ENCODE data around the gene MILR1. TPM values are rescaled to one million over a fixed set of nuclear protein-coding genes. Genes with fewer than 3 reads are reported as not detected.

The MILR1 gene
- total RNA-seq, 1 donor from 2014 or later = 1.9 TPM

- Histone ChIP-seq H3K36me3 (ENCODE audit: insufficient read depth, low read length) (no peaks in the 10 kb centered on the region), H3K9ac (ENCODE audit: low read length) (no peak overlapping the region), H4K20me1 (ENCODE audit: insufficient read depth, low read length) (no peaks in the 10 kb centered on the region), H3K9me3 (ENCODE audit: insufficient read depth, low read depth, low read length) (no peaks in the 10 kb centered on the region), H3K27ac (ENCODE audit: low read depth, low read length) (no peak overlapping the region), H2AFZ (ENCODE audit: low read depth, low read length) (no peak overlapping the region), H3K27me3 (ENCODE audit: insufficient read depth, low read length) (no peaks in the 10 kb centered on the region), H3K4me2 (ENCODE audit: low read length) (no peak overlapping the region), H3K4me3 (ENCODE audit: insufficient read depth, low read depth, low read length) (no peak overlapping the region), H3K4me1 (ENCODE audit: insufficient read depth, low read length) (peaks cover 3% of the 10 kb centered on the region), H3K79me2 (ENCODE audit: insufficient read depth, low read length) (no peaks in the 10 kb centered on the region)
- no peak for DNase-seq (ENCODE audit: low read depth)
- Mint-ChIP-seq H3K4me1 (ENCODE audit: low read depth, unreplicated experiment) (peaks cover 6% of the 10 kb centered on the region), H3K27ac (ENCODE audit: unreplicated experiment) (no peak overlapping the region), H3K9me3 (ENCODE audit: unreplicated experiment) (no peaks in the 10 kb centered on the region), H3K4me3 (ENCODE audit: unreplicated experiment) (no peak overlapping the region), H3K27me3 (ENCODE audit: low read depth, unreplicated experiment) (no peaks in the 10 kb centered on the region), H3K36me3 (ENCODE audit: low read depth, unreplicated experiment) (no peaks in the 10 kb centered on the region)
- no peak for TF ChIP-seq EZH2 (IDR thresholded peaks at IDR 0.05; ENCODE audit: insufficient read depth, low read length)
- TF ChIP-seq, protein P1, sequence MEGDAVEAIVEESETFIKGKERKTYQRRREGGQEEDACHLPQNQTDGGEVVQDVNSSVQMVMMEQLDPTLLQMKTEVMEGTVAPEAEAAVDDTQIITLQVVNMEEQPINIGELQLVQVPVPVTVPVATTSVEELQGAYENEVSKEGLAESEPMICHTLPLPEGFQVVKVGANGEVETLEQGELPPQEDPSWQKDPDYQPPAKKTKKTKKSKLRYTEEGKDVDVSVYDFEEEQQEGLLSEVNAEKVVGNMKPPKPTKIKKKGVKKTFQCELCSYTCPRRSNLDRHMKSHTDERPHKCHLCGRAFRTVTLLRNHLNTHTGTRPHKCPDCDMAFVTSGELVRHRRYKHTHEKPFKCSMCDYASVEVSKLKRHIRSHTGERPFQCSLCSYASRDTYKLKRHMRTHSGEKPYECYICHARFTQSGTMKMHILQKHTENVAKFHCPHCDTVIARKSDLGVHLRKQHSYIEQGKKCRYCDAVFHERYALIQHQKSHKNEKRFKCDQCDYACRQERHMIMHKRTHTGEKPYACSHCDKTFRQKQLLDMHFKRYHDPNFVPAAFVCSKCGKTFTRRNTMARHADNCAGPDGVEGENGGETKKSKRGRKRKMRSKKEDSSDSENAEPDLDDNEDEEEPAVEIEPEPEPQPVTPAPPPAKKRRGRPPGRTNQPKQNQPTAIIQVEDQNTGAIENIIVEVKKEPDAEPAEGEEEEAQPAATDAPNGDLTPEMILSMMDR (IDR thresholded peaks at IDR 0.05; ENCODE audit: insufficient read depth, low read depth, low read length) = no peak
- no peak for FAIRE-seq
Measured at GRCh38 chr17:64447526-64447925, 1.4 kb upstream of the MILR1 start.

DNA sequence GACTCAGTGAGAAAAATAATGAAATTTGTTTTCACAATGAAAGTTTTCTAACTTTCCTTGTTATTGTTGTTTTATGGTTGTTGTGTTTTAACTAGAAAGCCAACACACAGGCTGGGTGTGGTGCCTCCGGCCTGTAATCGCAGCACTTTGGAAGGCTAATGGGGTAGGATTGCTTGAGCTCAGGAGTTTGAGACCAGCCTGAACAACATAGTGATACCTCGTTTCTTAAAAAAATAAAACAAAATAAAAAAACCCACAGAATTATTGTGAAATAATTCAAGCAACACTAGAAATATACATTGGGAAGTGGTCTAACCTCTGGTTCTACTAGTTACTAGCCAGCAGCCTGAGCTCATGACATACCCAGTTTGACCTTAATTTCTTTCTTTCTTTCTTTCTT is 630 bp downstream of the MILR1 start:
- peaks cover 6% of the 10 kb centered on the region for H3K4me1 Mint-ChIP-seq (ENCODE audit: low read depth, unreplicated experiment)
- Histone ChIP-seq H3K4me2 (ENCODE audit: low read length) (peak overlapping the region; percentile 78), H3K27ac (ENCODE audit: low read depth, low read length) (no peak overlapping the region), H3K9me3 (ENCODE audit: insufficient read depth, low read depth, low read length) (no peaks in the 10 kb centered on the region), H3K4me3 (ENCODE audit: insufficient read depth, low read depth, low read length) (no peak overlapping the region), H4K20me1 (ENCODE audit: insufficient read depth, low read length) (no peaks in the 10 kb centered on the region), H2AFZ (ENCODE audit: low read depth, low read length) (no peak overlapping the region), H3K27me3 (ENCODE audit: insufficient read depth, low read length) (no peaks in the 10 kb centered on the region), H3K36me3 (ENCODE audit: insufficient read depth, low read length) (no peaks in the 10 kb centered on the region), H3K4me1 (ENCODE audit: insufficient read depth, low read length) (peaks cover 3% of the 10 kb centered on the region), H3K9ac (ENCODE audit: low read length) (no peak overlapping the region), H3K79me2 (ENCODE audit: insufficient read depth, low read length) (no peaks in the 10 kb centered on the region)
- H3K27me3 Mint-ChIP-seq (ENCODE audit: low read depth, unreplicated experiment) = no peaks in the 10 kb centered on the region
- H3K4me3 Mint-ChIP-seq (ENCODE audit: unreplicated experiment) = no peak overlapping the region
- DNase-seq (ENCODE audit: low read depth) (no peak), FAIRE-seq (no peak)
- no peak overlapping the region for H3K27ac Mint-ChIP-seq (ENCODE audit: unreplicated experiment)
- no peaks in the 10 kb centered on the region for H3K36me3 Mint-ChIP-seq (ENCODE audit: low read depth, unreplicated experiment)
- no peaks in the 10 kb centered on the region for H3K9me3 Mint-ChIP-seq (ENCODE audit: unreplicated experiment)
- TF ChIP-seq, protein P1 (IDR thresholded peaks at IDR 0.05; ENCODE audit: insufficient read depth, low read depth, low read length) = no peak
- no peak for TF ChIP-seq EZH2 (IDR thresholded peaks at IDR 0.05; ENCODE audit: insufficient read depth, low read length)

DNA sequence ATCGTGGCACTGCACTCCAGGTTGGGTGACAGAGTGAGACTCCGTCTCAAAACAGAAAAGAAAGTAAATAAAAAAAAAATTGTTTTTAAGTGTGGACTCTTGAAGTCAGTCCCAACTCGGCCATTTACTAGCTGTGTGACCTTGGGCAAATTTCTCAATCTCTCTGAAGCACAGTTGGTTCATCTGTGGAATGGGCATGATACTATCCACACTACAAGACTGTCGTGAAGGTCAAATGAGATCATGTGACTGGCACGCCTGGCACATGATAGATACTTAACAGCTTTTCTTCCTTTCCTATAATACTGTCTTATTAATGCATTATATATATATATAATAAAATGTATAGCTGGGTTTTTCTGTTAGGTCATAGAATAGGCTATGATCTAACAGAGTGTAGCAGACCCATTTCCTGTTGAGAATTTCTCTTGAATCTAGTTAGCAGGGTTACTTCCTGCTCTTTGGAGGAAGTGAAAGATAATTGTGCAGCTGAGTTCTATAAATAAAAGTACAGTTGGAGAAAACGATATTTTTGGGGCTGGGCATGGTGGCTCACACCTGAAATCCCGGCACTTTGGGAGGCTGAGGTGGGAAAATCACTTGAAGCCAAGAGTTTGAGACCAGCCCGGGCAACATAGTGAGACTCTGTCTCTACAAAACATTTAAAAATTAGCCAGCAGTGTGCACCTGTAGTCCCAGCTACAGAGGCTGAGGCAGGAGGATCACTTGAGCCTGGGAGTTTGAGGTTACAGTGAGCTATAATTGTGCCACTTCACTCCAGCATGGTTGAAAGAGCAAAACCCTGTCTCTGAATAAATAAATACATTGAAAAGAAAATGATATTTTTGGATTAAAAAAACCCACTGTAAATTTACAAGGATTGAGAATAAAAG is 7.3 kb downstream of the MILR1 start:
- H3K79me2 ChIP-seq (ENCODE audit: insufficient read depth, low read length) = no peaks in the 10 kb centered on the region
- no peaks in the 10 kb centered on the region for H3K9me3 Mint-ChIP-seq (ENCODE audit: unreplicated experiment)
- H3K4me3 ChIP-seq (ENCODE audit: insufficient read depth, low read depth, low read length) = no peak overlapping the region
- no peak overlapping the region for H3K4me3 Mint-ChIP-seq (ENCODE audit: unreplicated experiment)
- no peak overlapping the region for H2AFZ ChIP-seq (ENCODE audit: low read depth, low read length)
- H3K4me1 ChIP-seq (ENCODE audit: insufficient read depth, low read length) = peaks cover 17% of the 10 kb centered on the region
- no peak for TF ChIP-seq EZH2 (IDR thresholded peaks at IDR 0.05; ENCODE audit: insufficient read depth, low read length)
- TF ChIP-seq, protein P1 (IDR thresholded peaks at IDR 0.05; ENCODE audit: insufficient read depth, low read depth, low read length) = no peak
- no peaks in the 10 kb centered on the region for H3K27me3 ChIP-seq (ENCODE audit: insufficient read depth, low read length)
- no peak overlapping the region for H3K27ac Mint-ChIP-seq (ENCODE audit: unreplicated experiment)
- no peak overlapping the region for H3K4me2 ChIP-seq (ENCODE audit: low read length)
- H4K20me1 ChIP-seq (ENCODE audit: insufficient read depth, low read length) = no peaks in the 10 kb centered on the region
- H3K9ac ChIP-seq (ENCODE audit: low read length) = no peak overlapping the region
- H3K36me3 Mint-ChIP-seq (ENCODE audit: low read depth, unreplicated experiment) = no peaks in the 10 kb centered on the region
- peaks cover 15% of the 10 kb centered on the region for H3K4me1 Mint-ChIP-seq (ENCODE audit: low read depth, unreplicated experiment)
- no peaks in the 10 kb centered on the region for H3K9me3 ChIP-seq (ENCODE audit: insufficient read depth, low read depth, low read length)
- H3K27me3 Mint-ChIP-seq (ENCODE audit: low read depth, unreplicated experiment) = peaks cover 2% of the 10 kb centered on the region
- DNase-seq (ENCODE audit: low read depth) (no peak), FAIRE-seq (no peak)
- no peak overlapping the region for H3K27ac ChIP-seq (ENCODE audit: low read depth, low read length)
- no peaks in the 10 kb centered on the region for H3K36me3 ChIP-seq (ENCODE audit: insufficient read depth, low read length)
